WTC11 (cell line): ENCODE measurements around the gene SPDL1. TPM values are rescaled to one million over a fixed set of nuclear protein-coding genes. Genes with fewer than 3 reads are reported as not detected.

Experiments
- ATAC-seq: fragments of 200-7000 bp; cut with Tn5 transposase; 2 replicates; pipeline ENCODE4 v1.10.0; 2021; ENCODE audit warnings: mild to moderate bottlenecking, moderate library complexity
- CTCF ChIA-PET: fragments of 300-600 bp; sonication (Branson Sonifier 250); formaldehyde crosslinking; loops from one replicate; lab custom pipeline; 2021; ENCODE audit warnings: antibody characterized with exemption; lab: Charles Lee
- POLR2A ChIA-PET: fragments of 350-600 bp; sonication (Branson Sonifier 250); formaldehyde crosslinking; loops from one replicate; lab custom pipeline; 2021; ENCODE audit warnings: antibody characterized with exemption; lab: Charles Lee
- DNase-seq: peaks from one replicate; pipeline ENCODE4 v3.0.0; 2021; ENCODE audit warnings: low spot score
- H3K27ac Mint-ChIP-seq: 2 replicates; pipeline ENCODE4 v1.8.0; 2021; ENCODE audit warnings: mixed read lengths
- H3K27me3 Mint-ChIP-seq: 2 replicates; pipeline ENCODE4 v1.8.0; 2021; ENCODE audit warnings: low read depth, mild to moderate bottlenecking, moderate library complexity, mixed read lengths
- H3K36me3 Mint-ChIP-seq: 2 replicates; pipeline ENCODE4 v1.8.0; 2021; ENCODE audit warnings: mixed read lengths
- H3K4me1 Mint-ChIP-seq: 2 replicates; pipeline ENCODE4 v1.8.0; 2022; ENCODE audit warnings: mixed read lengths
- H3K4me3 Mint-ChIP-seq: 2 replicates; pipeline ENCODE4 v1.8.0; 2021; ENCODE audit warnings: mild to moderate bottlenecking, moderate library complexity, mixed read lengths
- H3K9me3 Mint-ChIP-seq: 2 replicates; pipeline ENCODE4 v1.8.0; 2021; ENCODE audit warnings: mixed read lengths
- ATF1 ChIP-seq: sonication (generic); formaldehyde crosslinking; IDR thresholded peaks from 2 replicates; pipeline ENCODE4 v1.8.1; 2023; ENCODE audit warnings: mild to moderate bottlenecking, moderate library complexity, missing genetic modification reagents
- EMX1 ChIP-seq: fragments of 250-450 bp; sonication (Bioruptor Pico); IDR thresholded peaks from 2 replicates; pipeline ENCODE4 v1.8.0; 2021; ENCODE audit warnings: mild to moderate bottlenecking
- ESRRA ChIP-seq: sonication (generic); formaldehyde crosslinking; IDR thresholded peaks from 2 replicates; pipeline ENCODE4 v1.8.1; 2022; ENCODE audit warnings: mild to moderate bottlenecking, missing genetic modification reagents, borderline replicate concordance
- ETV6 ChIP-seq: sonication (generic); formaldehyde crosslinking; IDR thresholded peaks from 2 replicates; pipeline ENCODE4 v1.8.1; 2022; ENCODE audit warnings: mild to moderate bottlenecking, missing genetic modification reagents
- FOXK1 ChIP-seq: sonication (generic); formaldehyde crosslinking; IDR thresholded peaks from 2 replicates; pipeline ENCODE4 v1.8.0; 2022; ENCODE audit warnings: mild to moderate bottlenecking, moderate library complexity, missing genetic modification reagents
- JAZF1 ChIP-seq: fragments of 250-450 bp; sonication (Bioruptor Pico); IDR thresholded peaks from 2 replicates; pipeline ENCODE4 v1.9.0; 2021; ENCODE audit warnings: moderate library complexity, mild to moderate bottlenecking, inconsistent platforms
- JUN ChIP-seq: sonication (generic); formaldehyde crosslinking; IDR thresholded peaks from 2 replicates; pipeline ENCODE4 v1.8.0; 2023; ENCODE audit warnings: mild to moderate bottlenecking, missing genetic modification reagents
- KAT7 ChIP-seq: sonication (generic); formaldehyde crosslinking; IDR thresholded peaks from 2 replicates; pipeline ENCODE4 v1.8.1; 2023; ENCODE audit warnings: missing genetic modification reagents, mild to moderate bottlenecking, borderline replicate concordance
- MXD4 ChIP-seq: fragments of 250-450 bp; sonication (Bioruptor Pico); IDR thresholded peaks from 2 replicates; pipeline ENCODE4 v1.8.0; 2021; ENCODE audit warnings: mild to moderate bottlenecking, moderate library complexity, borderline replicate concordance
- NR1H2 ChIP-seq: sonication (generic); formaldehyde crosslinking; IDR thresholded peaks from 2 replicates; pipeline ENCODE4 v1.9.0; 2021; ENCODE audit warnings: mild to moderate bottlenecking, moderate library complexity, missing genetic modification reagents
- SP1 ChIP-seq: sonication (generic); formaldehyde crosslinking; conservative IDR thresholded peaks from 2 replicates; pipeline ENCODE4 v1.8.1; 2022; ENCODE audit warnings: missing genetic modification reagents
- TEAD1 ChIP-seq: sonication (generic); formaldehyde crosslinking; IDR thresholded peaks from 2 replicates; pipeline ENCODE4 v1.8.0; 2022; ENCODE audit warnings: mild to moderate bottlenecking, missing genetic modification reagents
- ZBTB43 ChIP-seq: sonication (generic); formaldehyde crosslinking; IDR thresholded peaks from 2 replicates; pipeline ENCODE4 v1.8.1; 2023; ENCODE audit warnings: mild to moderate bottlenecking, missing genetic modification reagents
- ZMAT4 ChIP-seq: fragments of 250-450 bp; sonication (Bioruptor Pico); IDR thresholded peaks from 2 replicates; pipeline ENCODE4 v1.9.0; 2021; ENCODE audit warnings: mild to moderate bottlenecking
- ZNF232 ChIP-seq: sonication (generic); formaldehyde crosslinking; IDR thresholded peaks from 2 replicates; pipeline ENCODE4 v1.8.0; 2022; ENCODE audit warnings: mild to moderate bottlenecking, missing genetic modification reagents
- ZNF512 ChIP-seq: sonication (generic); formaldehyde crosslinking; IDR thresholded peaks from 2 replicates; pipeline ENCODE4 v1.8.1; 2022; ENCODE audit warnings: missing genetic modification reagents, borderline replicate concordance
- total RNA-seq: library from RNA; stranded (reverse); gene quantifications from 3 replicates; pipeline ENCODE4 v1.2.3, GENCODE V29; 2021
- TF ChIP-seq, protein P1 (sequence below): fragments of 250-450 bp; sonication (Bioruptor Pico); IDR thresholded peaks from 2 replicates; pipeline ENCODE4 v1.9.0; 2021; ENCODE audit warnings: mild to moderate bottlenecking, borderline replicate concordance
- TF ChIP-seq, protein P2 (sequence below): sonication (generic); formaldehyde crosslinking; IDR thresholded peaks from 2 replicates; pipeline ENCODE4 v1.8.0; 2022; ENCODE audit warnings: mild to moderate bottlenecking, missing genetic modification reagents
- TF ChIP-seq, protein P3 (sequence below): sonication (generic); formaldehyde crosslinking; IDR thresholded peaks from 2 replicates; pipeline ENCODE4 v1.8.0; 2022; ENCODE audit warnings: mild to moderate bottlenecking, missing genetic modification reagents
- TF ChIP-seq, protein P4 (sequence below): sonication (generic); formaldehyde crosslinking; IDR thresholded peaks from 2 replicates; pipeline ENCODE4 v1.8.0; 2023; ENCODE audit warnings: missing genetic modification reagents
- TF ChIP-seq, protein P5 (sequence below): fragments of 250-450 bp; sonication (Bioruptor Pico); conservative IDR thresholded peaks from 2 replicates; pipeline ENCODE4 v1.9.0; 2021; ENCODE audit warnings: mild to moderate bottlenecking
- TF ChIP-seq, protein P6 (sequence below): sonication (generic); formaldehyde crosslinking; conservative IDR thresholded peaks from 2 replicates; pipeline ENCODE4 v1.8.1; 2022; ENCODE audit warnings: mild to moderate bottlenecking, missing genetic modification reagents

Gene SPDL1
- total RNA-seq, 1 experiment from 2014 or later: 35.1 TPM

DNA sequence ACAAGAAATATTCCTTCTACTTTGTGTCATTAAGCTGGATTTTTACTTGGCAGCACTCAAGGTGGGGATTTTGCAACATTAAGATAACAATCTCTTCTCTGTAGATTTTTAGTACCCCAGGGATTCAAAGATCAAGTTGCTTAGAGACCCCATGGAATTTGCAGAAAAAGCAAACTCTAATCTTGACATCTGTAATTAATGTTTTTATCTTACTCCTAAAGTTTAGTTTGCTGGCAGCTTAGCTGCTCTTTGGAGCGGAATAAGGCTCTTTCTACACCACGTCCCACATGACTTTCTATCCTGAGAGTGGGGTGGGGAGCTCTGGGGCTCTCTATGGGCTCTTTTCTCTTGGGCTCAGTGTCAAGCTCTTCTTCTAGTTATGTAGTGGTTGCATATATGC, 21.7 kb upstream of the SPDL1 start:
- Mint-ChIP-seq H3K4me1 (no peaks in the 10 kb centered on the region), H3K27me3 (peaks cover 6% of the 10 kb centered on the region), H3K4me3 (no peak overlapping the region), H3K9me3 (peaks cover 34% of the 10 kb centered on the region), H3K27ac (no peak overlapping the region), H3K36me3 (peaks cover 14% of the 10 kb centered on the region)
- ChIA-PET POLR2A (no interaction called here), CTCF (no interaction called here)
- DNase-seq (no peak), ATAC-seq (no peak)
- TF ChIP-seq, protein P1, sequence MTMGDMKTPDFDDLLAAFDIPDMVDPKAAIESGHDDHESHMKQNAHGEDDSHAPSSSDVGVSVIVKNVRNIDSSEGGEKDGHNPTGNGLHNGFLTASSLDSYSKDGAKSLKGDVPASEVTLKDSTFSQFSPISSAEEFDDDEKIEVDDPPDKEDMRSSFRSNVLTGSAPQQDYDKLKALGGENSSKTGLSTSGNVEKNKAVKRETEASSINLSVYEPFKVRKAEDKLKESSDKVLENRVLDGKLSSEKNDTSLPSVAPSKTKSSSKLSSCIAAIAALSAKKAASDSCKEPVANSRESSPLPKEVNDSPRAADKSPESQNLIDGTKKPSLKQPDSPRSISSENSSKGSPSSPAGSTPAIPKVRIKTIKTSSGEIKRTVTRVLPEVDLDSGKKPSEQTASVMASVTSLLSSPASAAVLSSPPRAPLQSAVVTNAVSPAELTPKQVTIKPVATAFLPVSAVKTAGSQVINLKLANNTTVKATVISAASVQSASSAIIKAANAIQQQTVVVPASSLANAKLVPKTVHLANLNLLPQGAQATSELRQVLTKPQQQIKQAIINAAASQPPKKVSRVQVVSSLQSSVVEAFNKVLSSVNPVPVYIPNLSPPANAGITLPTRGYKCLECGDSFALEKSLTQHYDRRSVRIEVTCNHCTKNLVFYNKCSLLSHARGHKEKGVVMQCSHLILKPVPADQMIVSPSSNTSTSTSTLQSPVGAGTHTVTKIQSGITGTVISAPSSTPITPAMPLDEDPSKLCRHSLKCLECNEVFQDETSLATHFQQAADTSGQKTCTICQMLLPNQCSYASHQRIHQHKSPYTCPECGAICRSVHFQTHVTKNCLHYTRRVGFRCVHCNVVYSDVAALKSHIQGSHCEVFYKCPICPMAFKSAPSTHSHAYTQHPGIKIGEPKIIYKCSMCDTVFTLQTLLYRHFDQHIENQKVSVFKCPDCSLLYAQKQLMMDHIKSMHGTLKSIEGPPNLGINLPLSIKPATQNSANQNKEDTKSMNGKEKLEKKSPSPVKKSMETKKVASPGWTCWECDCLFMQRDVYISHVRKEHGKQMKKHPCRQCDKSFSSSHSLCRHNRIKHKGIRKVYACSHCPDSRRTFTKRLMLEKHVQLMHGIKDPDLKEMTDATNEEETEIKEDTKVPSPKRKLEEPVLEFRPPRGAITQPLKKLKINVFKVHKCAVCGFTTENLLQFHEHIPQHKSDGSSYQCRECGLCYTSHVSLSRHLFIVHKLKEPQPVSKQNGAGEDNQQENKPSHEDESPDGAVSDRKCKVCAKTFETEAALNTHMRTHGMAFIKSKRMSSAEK (CRISPR knock-in tag): no peak
- no peak for TF ChIP-seq ZNF232 (CRISPR knock-in tag)
- no peak for TF ChIP-seq ZMAT4
- TF ChIP-seq JAZF1 (CRISPR knock-in tag): no peak
- no peak for TF ChIP-seq EMX1 (CRISPR knock-in tag)
- no peak for TF ChIP-seq NR1H2 (CRISPR knock-in tag)
- TF ChIP-seq MXD4 (CRISPR knock-in tag): no peak
- no peak for TF ChIP-seq ESRRA (CRISPR knock-in tag)
- TF ChIP-seq, protein P2, sequence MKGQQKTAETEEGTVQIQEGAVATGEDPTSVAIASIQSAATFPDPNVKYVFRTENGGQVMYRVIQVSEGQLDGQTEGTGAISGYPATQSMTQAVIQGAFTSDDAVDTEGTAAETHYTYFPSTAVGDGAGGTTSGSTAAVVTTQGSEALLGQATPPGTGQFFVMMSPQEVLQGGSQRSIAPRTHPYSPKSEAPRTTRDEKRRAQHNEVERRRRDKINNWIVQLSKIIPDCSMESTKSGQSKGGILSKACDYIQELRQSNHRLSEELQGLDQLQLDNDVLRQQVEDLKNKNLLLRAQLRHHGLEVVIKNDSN (CRISPR knock-in tag): no peak
- TF ChIP-seq JUN: no peak
- TF ChIP-seq, protein P3, sequence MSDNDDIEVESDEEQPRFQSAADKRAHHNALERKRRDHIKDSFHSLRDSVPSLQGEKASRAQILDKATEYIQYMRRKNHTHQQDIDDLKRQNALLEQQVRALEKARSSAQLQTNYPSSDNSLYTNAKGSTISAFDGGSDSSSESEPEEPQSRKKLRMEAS (CRISPR knock-in tag): no peak
- no peak for TF ChIP-seq ZNF512 (CRISPR knock-in tag)
- TF ChIP-seq ATF1: no peak
- TF ChIP-seq SP1: no peak

DNA sequence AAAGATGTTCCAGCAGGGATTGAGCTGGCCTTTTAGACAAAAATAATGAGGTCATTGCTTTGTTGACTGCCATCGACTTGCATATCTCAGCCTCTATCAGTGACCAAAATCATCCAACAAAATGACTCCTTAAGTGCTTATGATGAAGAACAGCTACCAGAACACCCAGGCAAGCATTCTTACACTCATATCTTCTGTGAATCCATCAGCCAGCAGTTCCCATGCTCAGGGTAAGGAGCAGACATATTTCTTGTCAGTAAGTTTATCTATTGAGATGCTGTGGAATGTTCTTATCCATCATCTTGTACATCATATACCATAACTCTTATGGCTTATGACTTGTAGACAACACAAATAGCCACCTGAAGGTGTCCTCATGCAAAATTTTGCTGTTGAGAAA, 20.2 kb upstream of the SPDL1 start:
- DNase-seq (no peak), ATAC-seq (no peak)
- no peaks in the 10 kb centered on the region for H3K4me1 Mint-ChIP-seq
- H3K27me3 Mint-ChIP-seq: peaks cover 8% of the 10 kb centered on the region
- peaks cover 21% of the 10 kb centered on the region for H3K9me3 Mint-ChIP-seq
- POLR2A ChIA-PET: no interaction called here
- H3K4me3 Mint-ChIP-seq: no peak overlapping the region
- peaks cover 8% of the 10 kb centered on the region for H3K36me3 Mint-ChIP-seq
- H3K27ac Mint-ChIP-seq: no peak overlapping the region
- CTCF ChIA-PET: no interaction called here
- no peak for TF ChIP-seq KAT7 (CRISPR knock-in tag)
- TF ChIP-seq ETV6 (CRISPR knock-in tag): no peak
- TF ChIP-seq, protein P4, sequence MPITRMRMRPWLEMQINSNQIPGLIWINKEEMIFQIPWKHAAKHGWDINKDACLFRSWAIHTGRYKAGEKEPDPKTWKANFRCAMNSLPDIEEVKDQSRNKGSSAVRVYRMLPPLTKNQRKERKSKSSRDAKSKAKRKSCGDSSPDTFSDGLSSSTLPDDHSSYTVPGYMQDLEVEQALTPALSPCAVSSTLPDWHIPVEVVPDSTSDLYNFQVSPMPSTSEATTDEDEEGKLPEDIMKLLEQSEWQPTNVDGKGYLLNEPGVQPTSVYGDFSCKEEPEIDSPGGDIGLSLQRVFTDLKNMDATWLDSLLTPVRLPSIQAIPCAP (CRISPR knock-in tag): no peak
- TF ChIP-seq, protein P5, sequence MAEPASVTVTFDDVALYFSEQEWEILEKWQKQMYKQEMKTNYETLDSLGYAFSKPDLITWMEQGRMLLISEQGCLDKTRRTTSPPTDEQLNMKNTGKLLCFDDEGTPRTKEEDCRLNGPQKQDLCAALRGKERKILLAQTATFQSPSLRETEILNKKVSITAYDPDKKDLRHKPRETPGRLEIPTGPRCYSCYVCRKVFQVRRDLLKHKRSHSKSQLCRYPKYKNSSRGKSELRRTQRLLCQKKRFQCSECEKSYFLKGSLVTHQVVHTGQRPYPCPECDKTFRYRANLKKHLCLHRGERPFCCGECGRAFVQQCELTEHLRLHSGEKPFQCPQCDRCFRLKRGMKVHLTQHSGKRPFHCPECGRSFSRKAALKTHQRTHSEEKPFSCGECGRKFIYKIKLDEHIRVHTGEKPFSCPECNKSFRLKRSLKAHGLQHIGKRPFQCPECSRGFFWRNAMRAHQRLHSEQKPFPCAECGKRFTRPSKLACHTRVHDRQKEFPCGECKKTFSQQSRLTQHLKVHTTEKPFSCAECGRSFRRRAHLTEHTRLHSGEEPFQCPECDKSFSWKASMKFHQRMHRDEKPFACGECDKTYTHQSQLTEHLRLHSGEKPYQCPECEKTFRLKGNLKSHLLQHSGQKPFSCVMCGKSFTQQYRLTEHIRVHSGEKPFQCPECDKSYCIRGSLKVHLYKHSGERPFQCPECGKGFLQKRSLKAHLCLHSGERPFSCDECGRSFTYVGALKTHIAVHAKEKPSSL (CRISPR knock-in tag): no peak
- no peak for TF ChIP-seq ATF1
- TF ChIP-seq, protein P6, sequence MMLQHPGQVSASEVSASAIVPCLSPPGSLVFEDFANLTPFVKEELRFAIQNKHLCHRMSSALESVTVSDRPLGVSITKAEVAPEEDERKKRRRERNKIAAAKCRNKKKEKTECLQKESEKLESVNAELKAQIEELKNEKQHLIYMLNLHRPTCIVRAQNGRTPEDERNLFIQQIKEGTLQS (CRISPR knock-in tag): no peak
- TF ChIP-seq, protein P2 (CRISPR knock-in tag): no peak
- TF ChIP-seq ZBTB43: no peak
- TF ChIP-seq TEAD1: no peak
- TF ChIP-seq FOXK1: no peak
